ENCODE data around the gene EML1. TPM values are rescaled to one million over a fixed set of nuclear protein-coding genes. Genes with fewer than 3 reads are reported as not detected.
"Not testable (repeated sequence)": the region's sequence is repeated elsewhere in the genome, so short reads cannot be mapped to it uniquely, and the experiment has no call there.

EML1 gene
- total RNA-seq, 3 donors from 2014 or later, result 5.4 to 82.5 (median 8.1) TPM

GRCh38 chr14:99758121-99758821 is 34.9 kb upstream of the EML1 start:
- H3K36me3 ChIP-seq (ENCODE audit: low read depth), result no peaks in the 10 kb centered on the region
- H3K9me3 ChIP-seq, result no peaks in the 10 kb centered on the region
- ATAC-seq (peak; percentile 44), DNase-seq (no peak)
- no peak overlapping the region for H3K4me3 ChIP-seq
- intact Hi-C loops (cut with DNase I, micrococcal nuclease), result no loop called here
- H3K4me1 ChIP-seq (ENCODE audit: low read depth), result peaks cover 3% of the 10 kb centered on the region
- no peak for TF ChIP-seq CTCF (IDR thresholded peaks at IDR 0.05)

DNA sequence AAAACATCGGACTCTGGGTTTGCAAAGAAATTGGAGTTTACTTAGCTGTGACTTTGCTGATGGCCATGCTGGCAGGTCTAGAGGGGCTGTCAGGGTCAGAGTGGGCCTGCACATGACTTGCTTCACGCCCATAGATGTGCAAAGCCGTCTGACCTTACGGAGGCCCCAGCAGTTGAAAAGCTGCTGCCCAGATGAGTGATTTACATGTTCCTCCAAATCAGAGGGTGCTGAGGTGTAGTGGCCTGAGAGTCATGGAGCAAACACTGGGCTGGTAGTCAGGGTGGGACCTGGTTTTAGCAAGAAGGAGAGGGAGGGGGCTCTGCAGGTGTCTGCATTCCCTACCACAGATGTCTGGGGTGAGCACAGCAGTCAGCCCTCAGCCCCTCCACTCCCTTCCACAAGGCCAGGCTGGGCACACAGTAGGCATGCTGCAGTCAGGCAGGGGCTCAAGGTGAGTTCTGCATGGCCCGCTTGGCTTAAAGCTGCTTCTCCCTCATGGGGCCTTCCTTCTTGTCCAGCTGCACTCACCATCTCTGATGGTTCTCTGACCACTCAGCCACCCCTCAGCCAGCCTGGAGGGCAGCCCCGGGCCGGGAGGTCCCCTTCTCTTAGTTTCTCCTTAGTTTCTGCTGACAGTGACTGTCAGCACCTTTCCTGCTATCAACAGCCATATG is 34.2 kb upstream of the EML1 start:
- ATAC-seq (no peak), DNase-seq (no peak)
- H3K36me3 ChIP-seq (ENCODE audit: low read depth), result no peaks in the 10 kb centered on the region
- no peak overlapping the region for H3K4me3 ChIP-seq
- H3K4me1 ChIP-seq (ENCODE audit: low read depth), result peaks cover 3% of the 10 kb centered on the region
- no peak for TF ChIP-seq CTCF (IDR thresholded peaks at IDR 0.05)
- intact Hi-C loops (cut with DNase I, micrococcal nuclease), result no loop called here
- no peaks in the 10 kb centered on the region for H3K9me3 ChIP-seq

- Histone ChIP-seq H3K36me3 (ENCODE audit: low read depth) (no peaks in the 10 kb centered on the region), H3K4me3 (no peak overlapping the region), H3K9me3 (no peaks in the 10 kb centered on the region), H3K4me1 (ENCODE audit: low read depth) (peaks cover 3% of the 10 kb centered on the region)
- ATAC-seq (no peak), DNase-seq (no peak)
- no peak for TF ChIP-seq CTCF (IDR thresholded peaks at IDR 0.05)
- intact Hi-C loops (cut with DNase I, micrococcal nuclease), result no loop called here
Observed at GRCh38 chr14:99759546-99759925, 33.7 kb upstream of the EML1 start.

- H3K9me3 ChIP-seq, result no peaks in the 10 kb centered on the region
- DNase-seq (no peak), ATAC-seq (no peak)
- no peak overlapping the region for H3K4me3 ChIP-seq
- peaks cover 2% of the 10 kb centered on the region for H3K4me1 ChIP-seq (ENCODE audit: low read depth)
- H3K36me3 ChIP-seq (ENCODE audit: low read depth), result no peaks in the 10 kb centered on the region
- intact Hi-C loops (cut with DNase I, micrococcal nuclease), result no loop called here
- no peak for TF ChIP-seq CTCF (IDR thresholded peaks at IDR 0.05)
Observed at GRCh38 chr14:99760817-99761216, 32.4 kb upstream of the EML1 start.

GRCh38 chr14:99762911-99763310 is 30.3 kb upstream of the EML1 start:
- H3K4me1 ChIP-seq (ENCODE audit: low read depth), result not testable (repeated sequence)

GRCh38 chr14:99763527-99764221 is 29.5 kb upstream of the EML1 start:
- Histone ChIP-seq H3K36me3 (ENCODE audit: low read depth) (no peaks in the 10 kb centered on the region), H3K9me3 (no peaks in the 10 kb centered on the region), H3K4me1 (ENCODE audit: low read depth) (no peaks in the 10 kb centered on the region), H3K4me3 (no peak overlapping the region)
- intact Hi-C loops (cut with DNase I, micrococcal nuclease), result no loop called here
- DNase-seq (no peak), ATAC-seq (no peak)
- TF ChIP-seq CTCF (IDR thresholded peaks at IDR 0.05), result no peak

More at GRCh38 chr14:99762911-99763310, 30.3 kb upstream of the EML1 start:
- H3K36me3 ChIP-seq (ENCODE audit: low read depth); H3K4me3 ChIP-seq; DNase-seq; H3K9me3 ChIP-seq; intact Hi-C loops (cut with DNase I, micrococcal nuclease); ATAC-seq: not testable (repeated sequence)
